Stimulated activated CD8-positive, alpha-beta memory T cell treated with anti-CD3 and anti-CD28 coated beads, Interleukin-7, amount 100 ng/mL, for 1 hour (primary cell): Measurements from ENCODE around the gene HMCN1.

ENCODE experiments used
- DNase-seq, 2 donors: peaks; one replicate each; pipeline ENCODE4 v3.0.0-alpha.2; 2020; ENCODE audit warnings: low read depth in 2 of 2

Gene HMCN1

GRCh38 chr1:186027621-186028020, 293.4 kb downstream of the HMCN1 start:
- no peak for DNase-seq

GRCh38 chr1:186030453-186030852, 296.3 kb downstream of the HMCN1 start:
- no peak for DNase-seq

GRCh38 chr1:186033847-186034271, 299.7 kb downstream of the HMCN1 start:
- DNase-seq, result no peak

- DNase-seq, result no peak
Measured at GRCh38 chr1:186042230-186042629, 308.0 kb downstream of the HMCN1 start.

- DNase-seq, result no peak
Measured at GRCh38 chr1:186043296-186043695, 309.1 kb downstream of the HMCN1 start.

- DNase-seq, result no peak
Measured at GRCh38 chr1:186044079-186044685, 310.0 kb downstream of the HMCN1 start.

- DNase-seq, result no peak
Measured at GRCh38 chr1:186046437-186047211, 312.4 kb downstream of the HMCN1 start.

GRCh38 chr1:186050360-186050759, 316.2 kb downstream of the HMCN1 start:
- no peak for DNase-seq

- no peak for DNase-seq
Measured at GRCh38 chr1:186054003-186054402, 319.8 kb downstream of the HMCN1 start.

GRCh38 chr1:186054932-186055331, 320.7 kb downstream of the HMCN1 start:
- DNase-seq, result no peak

- DNase-seq, result no peak
Measured at GRCh38 chr1:186055846-186056245, 321.7 kb downstream of the HMCN1 start.

- no peak for DNase-seq
Measured at GRCh38 chr1:186057086-186057485, 322.9 kb downstream of the HMCN1 start.

- DNase-seq, result no peak
Measured at GRCh38 chr1:186059311-186059710, 325.1 kb downstream of the HMCN1 start.

- DNase-seq, result no peak
Measured at GRCh38 chr1:186059752-186060151, 325.6 kb downstream of the HMCN1 start.

GRCh38 chr1:186060226-186060625, 326.0 kb downstream of the HMCN1 start:
- no peak for DNase-seq

GRCh38 chr1:186063091-186063657, 329.0 kb downstream of the HMCN1 start:
- DNase-seq, result no peak

- no peak for DNase-seq
Measured at GRCh38 chr1:186066411-186066810, 332.2 kb downstream of the HMCN1 start.

- no peak for DNase-seq
Measured at GRCh38 chr1:186073697-186074096, 339.5 kb downstream of the HMCN1 start.

GRCh38 chr1:186076006-186076405, 341.8 kb downstream of the HMCN1 start:
- DNase-seq, result no peak

- DNase-seq, result no peak
Measured at GRCh38 chr1:186078245-186078644, 344.1 kb downstream of the HMCN1 start.

GRCh38 chr1:186079084-186079684, 345.0 kb downstream of the HMCN1 start:
- no peak for DNase-seq

- no peak for DNase-seq
Measured at GRCh38 chr1:186082235-186082937, 348.2 kb downstream of the HMCN1 start.
